ENCODE data around the gene UST. TPM values are rescaled to one million over a fixed set of nuclear protein-coding genes. Genes with fewer than 3 reads are reported as not detected.

The UST gene
- total RNA-seq, 1 experiment from 2014 or later = 10.0 TPM

GRCh38 chr6:149026530-149026942 is 279.7 kb downstream of the UST start:
- TF ChIP-seq CTCF (IDR thresholded peaks at IDR 0.05; ENCODE audit: unreplicated experiment) = peak; percentile 61
- Mint-ChIP-seq H3K4me3 (ENCODE audit: unreplicated experiment) (no peak overlapping the region), H3K27me3 (ENCODE audit: insufficient read depth, unreplicated experiment) (no peaks in the 10 kb centered on the region), H3K27ac (ENCODE audit: low read depth, unreplicated experiment) (no peak overlapping the region), H3K36me3 (ENCODE audit: insufficient read depth, unreplicated experiment) (no peaks in the 10 kb centered on the region), H3K9me3 (ENCODE audit: unreplicated experiment) (no peaks in the 10 kb centered on the region), H3K4me1 (ENCODE audit: insufficient read depth, unreplicated experiment) (peaks cover 10% of the 10 kb centered on the region)
- BruUV-seq (replicated peaks) = no TSS peak
- intact Hi-C loops (cut with micrococcal nuclease) = loop anchor here (1.0 kb wide), 4 partner anchors 78 to 466 kb away; no protein-coding TSS in a partner anchor
- peak; percentile 81 for DNase-seq (ENCODE audit: unreplicated experiment)
- CTCF ChIA-PET = interaction anchor here (0.6 to 5.6 kb wide), 32 partner anchors 8 to 501 kb away, joined by 3 to 74 read pairs (median 3); no protein-coding TSS in a partner anchor
- POLR2A ChIA-PET = interaction anchor here (0.6 to 1.8 kb wide), 8 partner anchors 50 to 491 kb away, joined by 3 to 6 read pairs (median 4); no protein-coding TSS in a partner anchor

GRCh38 chr6:149027484-149027883 is 280.7 kb downstream of the UST start:
- BruUV-seq (replicated peaks) = no TSS peak
- Mint-ChIP-seq H3K27ac (ENCODE audit: low read depth, unreplicated experiment) (no peak overlapping the region), H3K4me1 (ENCODE audit: insufficient read depth, unreplicated experiment) (peaks cover 19% of the 10 kb centered on the region), H3K9me3 (ENCODE audit: unreplicated experiment) (no peaks in the 10 kb centered on the region), H3K27me3 (ENCODE audit: insufficient read depth, unreplicated experiment) (no peaks in the 10 kb centered on the region), H3K36me3 (ENCODE audit: insufficient read depth, unreplicated experiment) (no peaks in the 10 kb centered on the region), H3K4me3 (ENCODE audit: unreplicated experiment) (no peak overlapping the region)
- no peak for DNase-seq (ENCODE audit: unreplicated experiment)
- intact Hi-C loops (cut with micrococcal nuclease) = no loop called here
- CTCF ChIA-PET = interaction anchor here (0.5 to 5.6 kb wide), 34 partner anchors 8 to 655 kb away, joined by 3 to 74 read pairs (median 4); no protein-coding TSS in a partner anchor
- POLR2A ChIA-PET = interaction anchor here (0.8 to 1.8 kb wide), 4 partner anchors 55 to 490 kb away, joined by 3 to 7 read pairs (median 6); no protein-coding TSS in a partner anchor
- TF ChIP-seq CTCF (IDR thresholded peaks at IDR 0.05; ENCODE audit: unreplicated experiment) = no peak

GRCh38 chr6:149028767-149029405 is 282.1 kb downstream of the UST start:
- BruUV-seq (replicated peaks) = no TSS peak
- DNase-seq (ENCODE audit: unreplicated experiment) = peak; percentile 89
- intact Hi-C loops (cut with micrococcal nuclease) = loop anchor here (1.0 to 2.0 kb wide), 2 partner anchors 403 to 488 kb away; no protein-coding TSS in a partner anchor
- no peak overlapping the region for H3K4me3 Mint-ChIP-seq (ENCODE audit: unreplicated experiment)
- peak overlapping the region; percentile 8 for H3K27ac Mint-ChIP-seq (ENCODE audit: low read depth, unreplicated experiment)
- peak; percentile 56 for TF ChIP-seq CTCF (IDR thresholded peaks at IDR 0.05; ENCODE audit: unreplicated experiment)
- no peaks in the 10 kb centered on the region for H3K27me3 Mint-ChIP-seq (ENCODE audit: insufficient read depth, unreplicated experiment)
- CTCF ChIA-PET = interaction anchor here (0.5 to 5.6 kb wide), 31 partner anchors 9 to 508 kb away, joined by 3 to 74 read pairs (median 4); no protein-coding TSS in a partner anchor
- H3K4me1 Mint-ChIP-seq (ENCODE audit: insufficient read depth, unreplicated experiment) = peaks cover 29% of the 10 kb centered on the region
- POLR2A ChIA-PET = interaction anchor here (0.6 to 2.1 kb wide), 11 partner anchors 32 to 412 kb away, joined by 3 to 10 read pairs (median 4); no protein-coding TSS in a partner anchor
- no peaks in the 10 kb centered on the region for H3K9me3 Mint-ChIP-seq (ENCODE audit: unreplicated experiment)
- no peaks in the 10 kb centered on the region for H3K36me3 Mint-ChIP-seq (ENCODE audit: insufficient read depth, unreplicated experiment)

GRCh38 chr6:149031201-149031858 is 284.5 kb downstream of the UST start:
- peaks cover 43% of the 10 kb centered on the region for H3K4me1 Mint-ChIP-seq (ENCODE audit: insufficient read depth, unreplicated experiment)
- intact Hi-C loops (cut with micrococcal nuclease) = no loop called here
- H3K36me3 Mint-ChIP-seq (ENCODE audit: insufficient read depth, unreplicated experiment) = no peaks in the 10 kb centered on the region
- peak overlapping the region; percentile 71 for H3K4me3 Mint-ChIP-seq (ENCODE audit: unreplicated experiment)
- H3K9me3 Mint-ChIP-seq (ENCODE audit: unreplicated experiment) = no peaks in the 10 kb centered on the region
- BruUV-seq (replicated peaks) = no TSS peak
- no peaks in the 10 kb centered on the region for H3K27me3 Mint-ChIP-seq (ENCODE audit: insufficient read depth, unreplicated experiment)
- no peak for TF ChIP-seq CTCF (IDR thresholded peaks at IDR 0.05; ENCODE audit: unreplicated experiment)
- peak overlapping the region; percentile 80 for H3K27ac Mint-ChIP-seq (ENCODE audit: low read depth, unreplicated experiment)
- ChIA-PET CTCF (interaction anchor here (0.6 to 3.6 kb wide), 17 partner anchors 17 to 486 kb away, joined by 3 to 30 read pairs (median 4); no protein-coding TSS in a partner anchor), POLR2A (interaction anchor here (0.6 to 4.8 kb wide), 22 partner anchors 8 to 513 kb away, joined by 3 to 69 read pairs (median 5); partner anchors contain the start of gene TAB2)
- DNase-seq (ENCODE audit: unreplicated experiment) = no peak

Data from MCF 10A (cell line).